ENCODE results near the gene IL25. TPM values are rescaled to one million over a fixed set of nuclear protein-coding genes. Genes with fewer than 3 reads are reported as not detected.

IL25 gene
- total and polyA plus RNA-seq, 2 of the 13 experiments (the other 11 are each of a cell fraction or from before 2014, with no cell fraction given): not detected

DNA sequence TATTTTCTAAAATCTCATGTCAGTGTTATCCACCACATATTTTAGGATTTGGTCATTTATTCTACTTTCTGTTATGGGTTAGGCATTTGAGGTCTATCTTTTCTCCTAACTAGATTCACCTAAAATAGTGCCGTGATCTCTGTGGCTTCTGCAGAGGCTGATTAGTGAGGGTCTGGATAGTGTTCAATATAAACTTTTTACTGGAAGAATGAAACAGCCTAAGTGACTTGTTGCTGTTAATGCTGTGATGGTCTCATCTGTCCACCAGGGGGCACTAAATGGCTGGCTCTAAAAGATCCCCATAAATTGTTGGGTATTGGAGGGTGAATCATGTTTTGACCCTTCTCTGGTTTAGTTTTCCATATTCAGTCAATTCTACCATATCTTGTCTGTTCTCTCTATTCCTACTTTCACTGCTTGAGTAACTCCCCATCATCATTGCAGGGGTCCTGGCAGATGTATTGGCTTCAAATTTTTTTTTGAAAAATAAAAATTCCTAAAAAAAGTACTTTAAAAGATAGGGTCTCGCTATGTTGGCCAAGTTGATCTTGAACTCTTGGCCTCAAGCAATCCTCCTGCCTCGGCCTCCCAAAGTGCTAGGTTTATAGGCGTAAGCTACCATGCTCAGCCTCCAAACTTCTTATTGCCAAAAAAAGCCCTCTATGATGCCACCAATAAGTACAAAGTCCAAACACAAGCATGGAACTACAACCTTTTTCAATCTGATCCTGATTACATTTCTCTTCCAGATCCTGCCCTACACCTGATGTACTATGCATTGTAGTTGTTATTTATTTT is 44.5 kb upstream of the IL25 start (continued):
- TF ChIP-seq, protein P1, sequence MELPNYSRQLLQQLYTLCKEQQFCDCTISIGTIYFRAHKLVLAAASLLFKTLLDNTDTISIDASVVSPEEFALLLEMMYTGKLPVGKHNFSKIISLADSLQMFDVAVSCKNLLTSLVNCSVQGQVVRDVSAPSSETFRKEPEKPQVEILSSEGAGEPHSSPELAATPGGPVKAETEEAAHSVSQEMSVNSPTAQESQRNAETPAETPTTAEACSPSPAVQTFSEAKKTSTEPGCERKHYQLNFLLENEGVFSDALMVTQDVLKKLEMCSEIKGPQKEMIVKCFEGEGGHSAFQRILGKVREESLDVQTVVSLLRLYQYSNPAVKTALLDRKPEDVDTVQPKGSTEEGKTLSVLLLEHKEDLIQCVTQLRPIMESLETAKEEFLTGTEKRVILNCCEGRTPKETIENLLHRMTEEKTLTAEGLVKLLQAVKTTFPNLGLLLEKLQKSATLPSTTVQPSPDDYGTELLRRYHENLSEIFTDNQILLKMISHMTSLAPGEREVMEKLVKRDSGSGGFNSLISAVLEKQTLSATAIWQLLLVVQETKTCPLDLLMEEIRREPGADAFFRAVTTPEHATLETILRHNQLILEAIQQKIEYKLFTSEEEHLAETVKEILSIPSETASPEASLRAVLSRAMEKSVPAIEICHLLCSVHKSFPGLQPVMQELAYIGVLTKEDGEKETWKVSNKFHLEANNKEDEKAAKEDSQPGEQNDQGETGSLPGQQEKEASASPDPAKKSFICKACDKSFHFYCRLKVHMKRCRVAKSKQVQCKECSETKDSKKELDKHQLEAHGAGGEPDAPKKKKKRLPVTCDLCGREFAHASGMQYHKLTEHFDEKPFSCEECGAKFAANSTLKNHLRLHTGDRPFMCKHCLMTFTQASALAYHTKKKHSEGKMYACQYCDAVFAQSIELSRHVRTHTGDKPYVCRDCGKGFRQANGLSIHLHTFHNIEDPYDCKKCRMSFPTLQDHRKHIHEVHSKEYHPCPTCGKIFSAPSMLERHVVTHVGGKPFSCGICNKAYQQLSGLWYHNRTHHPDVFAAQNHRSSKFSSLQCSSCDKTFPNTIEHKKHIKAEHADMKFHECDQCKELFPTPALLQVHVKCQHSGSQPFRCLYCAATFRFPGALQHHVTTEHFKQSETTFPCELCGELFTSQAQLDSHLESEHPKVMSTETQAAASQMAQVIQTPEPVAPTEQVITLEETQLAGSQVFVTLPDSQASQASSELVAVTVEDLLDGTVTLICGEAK (IDR thresholded peaks at IDR 0.05): no peak
- TF ChIP-seq, protein P1 (CRISPR knock-in tag; IDR thresholded peaks at IDR 0.05): no peak
- no peak for TF ChIP-seq PAF1 (CRISPR knock-in tag; IDR thresholded peaks at IDR 0.05)
- TF ChIP-seq, protein P2, sequence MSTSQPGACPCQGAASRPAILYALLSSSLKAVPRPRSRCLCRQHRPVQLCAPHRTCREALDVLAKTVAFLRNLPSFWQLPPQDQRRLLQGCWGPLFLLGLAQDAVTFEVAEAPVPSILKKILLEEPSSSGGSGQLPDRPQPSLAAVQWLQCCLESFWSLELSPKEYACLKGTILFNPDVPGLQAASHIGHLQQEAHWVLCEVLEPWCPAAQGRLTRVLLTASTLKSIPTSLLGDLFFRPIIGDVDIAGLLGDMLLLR (CRISPR knock-in tag; IDR thresholded peaks at IDR 0.05): no peak
- TF ChIP-seq, protein P3, sequence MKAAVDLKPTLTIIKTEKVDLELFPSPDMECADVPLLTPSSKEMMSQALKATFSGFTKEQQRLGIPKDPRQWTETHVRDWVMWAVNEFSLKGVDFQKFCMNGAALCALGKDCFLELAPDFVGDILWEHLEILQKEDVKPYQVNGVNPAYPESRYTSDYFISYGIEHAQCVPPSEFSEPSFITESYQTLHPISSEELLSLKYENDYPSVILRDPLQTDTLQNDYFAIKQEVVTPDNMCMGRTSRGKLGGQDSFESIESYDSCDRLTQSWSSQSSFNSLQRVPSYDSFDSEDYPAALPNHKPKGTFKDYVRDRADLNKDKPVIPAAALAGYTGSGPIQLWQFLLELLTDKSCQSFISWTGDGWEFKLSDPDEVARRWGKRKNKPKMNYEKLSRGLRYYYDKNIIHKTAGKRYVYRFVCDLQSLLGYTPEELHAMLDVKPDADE (CRISPR knock-in tag; IDR thresholded peaks at IDR 0.05): no peak
- no peak for TF ChIP-seq ZFP62 (CRISPR knock-in tag; IDR thresholded peaks at IDR 0.05)
- no peak for TF ChIP-seq ZNF496 (CRISPR knock-in tag; IDR thresholded peaks at IDR 0.05; ENCODE audit: insufficient replicate concordance)
- TF ChIP-seq NFE2L1 (CRISPR knock-in tag; IDR thresholded peaks at IDR 0.05; ENCODE audit: borderline replicate concordance): no peak
- no peak for TF ChIP-seq MED8 (CRISPR knock-in tag; IDR thresholded peaks at IDR 0.05; ENCODE audit: insufficient replicate concordance)
- TF ChIP-seq FOXA3 (CRISPR knock-in tag; IDR thresholded peaks at IDR 0.05): no peak; the same call in 1 of the 2 replicates
- no peak; a peak in 1 of 4 replicates for TF ChIP-seq POLR2A (IDR thresholded peaks at IDR 0.05; ENCODE audit: insufficient read depth in 1 of 2, low read depth in 2 of 2, low read length in 2 of 2)
- no peak for TF ChIP-seq ZNF180 (CRISPR knock-in tag; IDR thresholded peaks at IDR 0.05; ENCODE audit: borderline replicate concordance, low read depth)

Data from HepG2 (cell line).